ENCODE results near the gene KRTAP2-4. TPM values are rescaled to one million over a fixed set of nuclear protein-coding genes. Genes with fewer than 3 reads are reported as not detected.
"Not testable (repeated sequence)": the region's sequence is repeated elsewhere in the genome, so short reads cannot be mapped to it uniquely, and the experiment has no call there.

The KRTAP2-4 gene
- total and polyA plus RNA-seq, 4 donors = not detected

- not testable (repeated sequence) for H3K27ac ChIP-seq (ENCODE audit: low read depth in 1 of 2, low read length in 2 of 2); H3K9ac ChIP-seq (ENCODE audit: low read depth in 1 of 2, low read length in 2 of 2); H3K9me3 ChIP-seq (ENCODE audit: control insufficient read depth in 4 of 4, low read length in 3 of 4); H3K4me1 ChIP-seq (ENCODE audit: control insufficient read depth in 4 of 4, insufficient read depth in 4 of 4, low read length in 3 of 4); H3K27me3 ChIP-seq (ENCODE audit: control insufficient read depth in 4 of 4, insufficient read depth in 4 of 4, low read length in 3 of 4); H3K36me3 ChIP-seq (ENCODE audit: control insufficient read depth in 4 of 4, insufficient read depth in 3 of 4, low read depth in 1 of 4, low read length in 3 of 4); DNase-seq (ENCODE audit: low spot score); H3K4me3 ChIP-seq (ENCODE audit: low read depth in 1 of 3, low read length in 3 of 3)
- 73% methylated on average over 2 of the region's 2 CpGs for WGBS
These were observed 17.7 kb upstream of the KRTAP2-4 start for GRCh38 chr17:41083427-41083826.

- H3K9ac ChIP-seq (ENCODE audit: low read depth in 1 of 2, low read length in 2 of 2) = no peak overlapping the region
- H3K36me3 ChIP-seq (ENCODE audit: control insufficient read depth in 4 of 4, insufficient read depth in 3 of 4, low read depth in 1 of 4, low read length in 3 of 4) = no peaks in the 10 kb centered on the region
- TF ChIP-seq JUND (IDR thresholded peaks at IDR 0.05) = no peak
- no peak for TF ChIP-seq FOXA1 (IDR thresholded peaks at IDR 0.05)
- DNase-seq (ENCODE audit: low spot score) = no peak
- H3K27ac ChIP-seq (ENCODE audit: low read depth in 1 of 2, low read length in 2 of 2) = no peak overlapping the region
- 45% methylated on average over 4 of the region's 4 CpGs for WGBS
- peaks cover 0 to 4% (median under 1%) of the 10 kb centered on the region in 4 donors for H3K27me3 ChIP-seq (ENCODE audit: control insufficient read depth in 4 of 4, insufficient read depth in 4 of 4, low read length in 3 of 4)
- H3K4me1 ChIP-seq (ENCODE audit: control insufficient read depth in 4 of 4, insufficient read depth in 4 of 4, low read length in 3 of 4) = no peaks in the 10 kb centered on the region
- H3K9me3 ChIP-seq (ENCODE audit: control insufficient read depth in 4 of 4, low read length in 3 of 4) = no peaks in the 10 kb centered on the region
- H3K4me3 ChIP-seq (ENCODE audit: low read depth in 1 of 3, low read length in 3 of 3) = no peak overlapping the region
These were observed 16.9 kb upstream of the KRTAP2-4 start for GRCh38 chr17:41082626-41083025.

- Histone ChIP-seq H3K27me3 (ENCODE audit: control insufficient read depth in 4 of 4, insufficient read depth in 4 of 4, low read length in 3 of 4) (peaks cover 0 to 4% (median under 1%) of the 10 kb centered on the region in 4 donors), H3K9me3 (ENCODE audit: control insufficient read depth in 4 of 4, low read length in 3 of 4) (peaks cover 0 to 2% (median 0%) of the 10 kb centered on the region in 4 donors), H3K9ac (ENCODE audit: low read depth in 1 of 2, low read length in 2 of 2) (no peak overlapping the region), H3K36me3 (ENCODE audit: control insufficient read depth in 4 of 4, insufficient read depth in 3 of 4, low read depth in 1 of 4, low read length in 3 of 4) (no peaks in the 10 kb centered on the region), H3K4me3 (ENCODE audit: low read depth in 1 of 3, low read length in 3 of 3) (no peak overlapping the region), H3K4me1 (ENCODE audit: control insufficient read depth in 4 of 4, insufficient read depth in 4 of 4, low read length in 3 of 4) (no peaks in the 10 kb centered on the region), H3K27ac (ENCODE audit: low read depth in 1 of 2, low read length in 2 of 2) (no peak overlapping the region)
- TF ChIP-seq TAF1 (conservative IDR thresholded peaks at IDR 0.05) = no peak
- no peak for TF ChIP-seq GABPA (IDR thresholded peaks at IDR 0.05 in 1 of 2, conservative IDR thresholded peaks at IDR 0.05 in 1 of 2)
- TF ChIP-seq MAX (IDR thresholded peaks at IDR 0.05) = no peak
- TF ChIP-seq YY1 (IDR thresholded peaks at IDR 0.05) = no peak
- TF ChIP-seq FOXA2 (IDR thresholded peaks at IDR 0.05) = no peak
- DNase-seq (ENCODE audit: low spot score) = no peak
These were observed 11.1 kb upstream of the KRTAP2-4 start for GRCh38 chr17:41076788-41077187.

- H3K27ac ChIP-seq (ENCODE audit: low read depth in 1 of 2, low read length in 2 of 2) = no peak overlapping the region
- H3K36me3 ChIP-seq (ENCODE audit: control insufficient read depth in 4 of 4, insufficient read depth in 3 of 4, low read depth in 1 of 4, low read length in 3 of 4) = no peaks in the 10 kb centered on the region
- no peak overlapping the region for H3K9ac ChIP-seq (ENCODE audit: low read depth in 1 of 2, low read length in 2 of 2)
- H3K4me3 ChIP-seq (ENCODE audit: low read depth in 1 of 3, low read length in 3 of 3) = no peak overlapping the region
- no peaks in the 10 kb centered on the region for H3K4me1 ChIP-seq (ENCODE audit: control insufficient read depth in 4 of 4, insufficient read depth in 4 of 4, low read length in 3 of 4)
- no peak for TF ChIP-seq RAD21 (IDR thresholded peaks at IDR 0.05)
- TF ChIP-seq RXRA (IDR thresholded peaks at IDR 0.05) = no peak
- no peak for TF ChIP-seq JUND (IDR thresholded peaks at IDR 0.05)
- no peak for TF ChIP-seq CTCF (IDR thresholded peaks at IDR 0.05; ENCODE audit: low read depth, low read length, missing input control)
- TF ChIP-seq EGR1 (IDR thresholded peaks at IDR 0.05; ENCODE audit: low read depth in 2 of 2) = no peak
- TF ChIP-seq MAX (IDR thresholded peaks at IDR 0.05) = no peak
- TF ChIP-seq TAF1 (conservative IDR thresholded peaks at IDR 0.05) = no peak
- TF ChIP-seq YY1 (IDR thresholded peaks at IDR 0.05) = no peak
- TF ChIP-seq ATF3 (IDR thresholded peaks at IDR 0.05) = no peak
- TF ChIP-seq NR2F2 (IDR thresholded peaks at IDR 0.05) = no peak
- TF ChIP-seq HNF4A (conservative IDR thresholded peaks at IDR 0.05) = no peak
- no peak for TF ChIP-seq SP1 (IDR thresholded peaks at IDR 0.05)
- no peak for TF ChIP-seq REST (IDR thresholded peaks at IDR 0.05)
- no peak for TF ChIP-seq FOXA2 (IDR thresholded peaks at IDR 0.05)
- no peak for TF ChIP-seq FOXA1 (IDR thresholded peaks at IDR 0.05)
- peaks cover 0 to 2% (median 0%) of the 10 kb centered on the region in 4 donors for H3K27me3 ChIP-seq (ENCODE audit: control insufficient read depth in 4 of 4, insufficient read depth in 4 of 4, low read length in 3 of 4)
- WGBS = 90% methylated on average over 2 of the region's 2 CpGs
- H3K9me3 ChIP-seq (ENCODE audit: control insufficient read depth in 4 of 4, low read length in 3 of 4) = peaks cover 0 to 2% (median 0%) of the 10 kb centered on the region in 4 donors
- no peak for DNase-seq (ENCODE audit: low spot score)
These were observed 8.0 kb upstream of the KRTAP2-4 start for GRCh38 chr17:41073676-41074075.
